ENCODE results near the gene EEF1AKMT1.

Gene EEF1AKMT1

DNA sequence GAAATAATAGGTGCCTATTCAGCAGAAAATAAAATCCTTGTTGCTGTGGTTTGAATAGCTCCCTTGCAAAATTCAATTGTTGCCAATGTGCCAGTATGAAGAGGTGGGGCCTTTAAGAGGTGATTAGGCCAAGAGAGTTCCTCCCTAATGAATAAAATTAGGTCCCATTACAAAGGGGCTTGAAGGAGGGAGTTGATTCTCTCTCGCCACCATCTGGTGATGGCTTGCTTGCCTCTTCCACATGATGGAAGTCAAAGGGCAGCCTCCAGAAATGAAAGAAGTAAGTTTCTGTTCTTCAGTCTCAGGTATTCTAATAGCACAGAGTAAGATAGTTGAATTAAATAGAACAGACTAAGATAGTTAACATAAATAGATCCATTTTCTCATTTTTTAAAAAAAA, 3.0 kb upstream of the EEF1AKMT1 start:
- H2AFZ ChIP-seq (ENCODE audit: low read depth, low read length, severe bottlenecking): no peak overlapping the region
- H3K27me3 ChIP-seq (ENCODE audit: low read length): no peaks in the 10 kb centered on the region
- peaks cover 8% of the 10 kb centered on the region for H3K79me2 ChIP-seq (ENCODE audit: insufficient read depth, low read length)
- TF ChIP-seq EZH2phosphoT487 (conservative IDR thresholded peaks at IDR 0.05; ENCODE audit: low read length) (no peak), CTCF (IDR thresholded peaks at IDR 0.05; ENCODE audit: insufficient read depth, low read length, poor library complexity, severe bottlenecking) (no peak)
- no peak overlapping the region for H3K9ac ChIP-seq (ENCODE audit: low read length)
- no peaks in the 10 kb centered on the region for H3K9me3 ChIP-seq (ENCODE audit: insufficient read depth, low read length)
- H3K27ac ChIP-seq (ENCODE audit: low read depth, low read length): no peak overlapping the region
- no peak overlapping the region for H3K4me3 ChIP-seq (ENCODE audit: insufficient read depth, low read length, poor library complexity, severe bottlenecking)
- no peaks in the 10 kb centered on the region for H3K9me2 ChIP-seq (replicated peaks; ENCODE audit: insufficient read depth, low read length)
- H3K36me3 ChIP-seq (ENCODE audit: low read length): no peaks in the 10 kb centered on the region
- H4K20me1 ChIP-seq (ENCODE audit: low read depth, low read length): no peaks in the 10 kb centered on the region
- H3K4me2 ChIP-seq (ENCODE audit: low read depth, low read length, poor library complexity, severe bottlenecking): no peak overlapping the region
- H3F3A ChIP-seq (ENCODE audit: insufficient read depth): peaks cover 14% of the 10 kb centered on the region

DNA sequence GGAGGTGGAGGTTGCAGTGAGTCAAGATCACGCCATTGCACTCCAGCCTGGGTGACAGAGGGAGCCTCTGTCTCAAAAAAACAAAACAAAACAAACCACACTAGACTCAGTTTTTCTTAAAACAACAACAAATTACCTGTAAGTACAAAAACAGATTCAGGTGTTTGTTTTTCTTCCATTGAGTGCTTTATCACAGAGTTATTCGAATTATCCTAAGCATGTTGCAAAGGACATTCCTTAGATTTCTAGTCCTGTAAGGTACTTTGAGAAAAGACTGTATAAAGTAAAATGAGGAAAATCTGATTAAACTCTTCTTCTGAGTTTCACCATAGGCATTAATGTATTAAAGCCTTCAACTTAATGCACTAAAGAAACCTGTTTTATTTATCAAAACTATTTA, 2.2 kb upstream of the EEF1AKMT1 start:
- TF ChIP-seq CTCF (IDR thresholded peaks at IDR 0.05; ENCODE audit: insufficient read depth, low read length, poor library complexity, severe bottlenecking) (no peak), EZH2phosphoT487 (conservative IDR thresholded peaks at IDR 0.05; ENCODE audit: low read length) (no peak)

DNA sequence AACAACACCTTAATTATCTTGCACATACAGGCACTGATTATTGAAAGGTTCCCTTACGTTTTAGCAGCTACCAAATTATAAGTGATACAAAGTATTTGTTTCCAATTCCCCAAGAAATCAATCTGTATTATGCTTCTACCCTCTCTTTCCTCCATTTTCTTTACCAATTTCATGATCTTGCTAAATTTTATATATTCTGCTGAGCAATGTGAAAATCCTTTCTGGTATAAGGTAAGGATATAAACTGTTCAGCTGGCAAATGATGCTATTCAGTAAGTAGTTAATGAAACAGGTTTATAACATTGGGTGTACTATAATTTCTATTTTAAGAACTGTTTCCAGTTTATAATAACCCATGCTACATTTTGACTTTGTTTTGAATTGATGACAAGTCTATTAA, 985 bp upstream of the EEF1AKMT1 start:
- Histone ChIP-seq H3K4me3 (ENCODE audit: insufficient read depth, low read length, poor library complexity, severe bottlenecking) (no peak overlapping the region), H4K20me1 (ENCODE audit: low read depth, low read length) (no peaks in the 10 kb centered on the region), H3K9me2 (replicated peaks; ENCODE audit: insufficient read depth, low read length) (no peaks in the 10 kb centered on the region), H3K27ac (ENCODE audit: low read depth, low read length) (no peak overlapping the region; the same call in 1 of the 2 replicates), H3K27me3 (ENCODE audit: low read length) (no peaks in the 10 kb centered on the region), H3K9me3 (ENCODE audit: insufficient read depth, low read length) (no peaks in the 10 kb centered on the region), H3K36me3 (ENCODE audit: low read length) (0 out of 2 replicates have a peak, but pooled peaks cover 5% of the 10 kb centered on the region), H3K79me2 (ENCODE audit: insufficient read depth, low read length) (peaks cover 8% of the 10 kb centered on the region), H3K4me2 (ENCODE audit: low read depth, low read length, poor library complexity, severe bottlenecking) (no peak overlapping the region), H2AFZ (ENCODE audit: low read depth, low read length, severe bottlenecking) (no peak overlapping the region), H3F3A (ENCODE audit: insufficient read depth) (peaks cover 14% of the 10 kb centered on the region), H3K9ac (ENCODE audit: low read length) (no peak overlapping the region)
- TF ChIP-seq EZH2phosphoT487 (conservative IDR thresholded peaks at IDR 0.05; ENCODE audit: low read length) (no peak), CTCF (IDR thresholded peaks at IDR 0.05; ENCODE audit: insufficient read depth, low read length, poor library complexity, severe bottlenecking) (no peak)

More for the DNA sequence above, 2.2 kb upstream of the EEF1AKMT1 start:
- Histone ChIP-seq H3K9me2 (replicated peaks; ENCODE audit: insufficient read depth, low read length) (no peaks in the 10 kb centered on the region), H3K9me3 (ENCODE audit: insufficient read depth, low read length) (no peaks in the 10 kb centered on the region), H3K4me2 (ENCODE audit: low read depth, low read length, poor library complexity, severe bottlenecking) (no peak overlapping the region), H3F3A (ENCODE audit: insufficient read depth) (peaks cover 14% of the 10 kb centered on the region), H3K36me3 (ENCODE audit: low read length) (no peaks in the 10 kb centered on the region), H3K9ac (ENCODE audit: low read length) (no peak overlapping the region), H3K27me3 (ENCODE audit: low read length) (no peaks in the 10 kb centered on the region), H3K79me2 (ENCODE audit: insufficient read depth, low read length) (peaks cover 8% of the 10 kb centered on the region), H4K20me1 (ENCODE audit: low read depth, low read length) (no peaks in the 10 kb centered on the region), H2AFZ (ENCODE audit: low read depth, low read length, severe bottlenecking) (no peak overlapping the region), H3K27ac (ENCODE audit: low read depth, low read length) (no peak overlapping the region), H3K4me3 (ENCODE audit: insufficient read depth, low read length, poor library complexity, severe bottlenecking) (no peak overlapping the region)

Measured in SU-DHL-6 (cell line).